ENCODE results near the gene ARID1B. TPM values are rescaled to one million over a fixed set of nuclear protein-coding genes. Genes with fewer than 3 reads are reported as not detected.

Gene ARID1B
- polyA plus RNA-seq, 1 donor from 2014 or later, result 21.9 TPM

GRCh38 chr6:156779206-156780094, 2.3 kb downstream of the ARID1B start:
- Mint-ChIP-seq H3K36me3 (no peaks in the 10 kb centered on the region), H3K4me3 (peak overlapping the region; percentile 87 to 96 (median 92)), H3K4me1 (peaks cover 31 to 41% (median 37%) of the 10 kb centered on the region in 3 donors), H3K27me3 (no peaks in the 10 kb centered on the region), H3K27ac (peak overlapping the region; percentile 87 to 94 (median 92)), H3K9me3 (peaks cover 0 to 2% (median 0%) of the 10 kb centered on the region in 3 donors)

GRCh38 chr6:156780102-156780641, 3.0 kb downstream of the ARID1B start:
- Mint-ChIP-seq H3K27me3 (no peaks in the 10 kb centered on the region), H3K4me1 (peaks cover 27 to 39% (median 33%) of the 10 kb centered on the region in 3 donors), H3K36me3 (no peaks in the 10 kb centered on the region), H3K9me3 (peaks cover 0 to 2% (median 0%) of the 10 kb centered on the region in 3 donors), H3K27ac (peak overlapping the region; percentile 87 to 94 (median 92)), H3K4me3 (peak overlapping the region; percentile 87 to 96 (median 92))

GRCh38 chr6:156780962-156781853, 4.0 kb downstream of the ARID1B start:
- Mint-ChIP-seq H3K4me3 (peak overlapping the region; percentile 87 to 96 (median 92)), H3K4me1 (peaks cover 27 to 42% (median 41%) of the 10 kb centered on the region in 3 donors), H3K27me3 (no peaks in the 10 kb centered on the region), H3K9me3 (peaks cover 0 to 2% (median 0%) of the 10 kb centered on the region in 3 donors), H3K36me3 (no peaks in the 10 kb centered on the region), H3K27ac (peak overlapping the region; percentile 87 to 94 (median 92))

GRCh38 chr6:156781861-156782631, 4.9 kb downstream of the ARID1B start:
- H3K4me3 Mint-ChIP-seq, result peak overlapping the region; percentile 87 to 96 (median 92)
- H3K27ac Mint-ChIP-seq, result peak overlapping the region; percentile 87 to 95 (median 92)
- peaks cover 0 to 2% (median 0%) of the 10 kb centered on the region in 3 donors for H3K9me3 Mint-ChIP-seq
- no peaks in the 10 kb centered on the region for H3K27me3 Mint-ChIP-seq
- no peaks in the 10 kb centered on the region for H3K36me3 Mint-ChIP-seq
- H3K4me1 Mint-ChIP-seq, result peaks cover 30 to 44% (median 40%) of the 10 kb centered on the region in 3 donors

- Mint-ChIP-seq H3K27me3 (peaks cover under 1% of the 10 kb centered on the region), H3K4me3 (peak overlapping the region; percentile 87 to 96 (median 92)), H3K36me3 (no peaks in the 10 kb centered on the region), H3K4me1 (peaks cover 33 to 48% (median 46%) of the 10 kb centered on the region in 3 donors), H3K27ac (peak overlapping the region; percentile 87 to 95 (median 92)), H3K9me3 (no peaks in the 10 kb centered on the region)
Measured at GRCh38 chr6:156782691-156783320, 5.6 kb downstream of the ARID1B start.

- Mint-ChIP-seq H3K27me3 (peaks cover 2% of the 10 kb centered on the region), H3K27ac (peak overlapping the region in 1 of 3 donors; percentile 92), H3K4me1 (peaks cover 43 to 59% (median 58%) of the 10 kb centered on the region in 3 donors), H3K9me3 (no peaks in the 10 kb centered on the region), H3K36me3 (no peaks in the 10 kb centered on the region), H3K4me3 (peak overlapping the region in 3 of 4 donors; percentile 44 to 94 (median 76))
Measured at GRCh38 chr6:156783958-156784357, 6.8 kb downstream of the ARID1B start.

GRCh38 chr6:156786652-156787051, 9.5 kb downstream of the ARID1B start:
- peaks cover 3% of the 10 kb centered on the region for H3K27me3 Mint-ChIP-seq
- no peaks in the 10 kb centered on the region for H3K36me3 Mint-ChIP-seq
- peak overlapping the region in 1 of 4 donors; percentile 68 for H3K4me3 Mint-ChIP-seq
- H3K4me1 Mint-ChIP-seq, result peaks cover 63 to 77% (median 76%) of the 10 kb centered on the region in 3 donors
- H3K9me3 Mint-ChIP-seq, result no peaks in the 10 kb centered on the region
- no peak overlapping the region for H3K27ac Mint-ChIP-seq

GRCh38 chr6:156787569-156788492, 10.7 kb downstream of the ARID1B start:
- H3K4me1 Mint-ChIP-seq, result peaks cover 63 to 79% (median 78%) of the 10 kb centered on the region in 3 donors
- peak overlapping the region in 3 of 4 donors; percentile 8 to 81 (median 55) for H3K4me3 Mint-ChIP-seq
- H3K27me3 Mint-ChIP-seq, result peaks cover 3% of the 10 kb centered on the region
- H3K9me3 Mint-ChIP-seq, result no peaks in the 10 kb centered on the region
- peak overlapping the region in 1 of 3 donors; percentile 85 for H3K27ac Mint-ChIP-seq
- H3K36me3 Mint-ChIP-seq, result no peaks in the 10 kb centered on the region

- Mint-ChIP-seq H3K27me3 (peaks cover 3% of the 10 kb centered on the region), H3K27ac (peak overlapping the region in 1 of 3 donors; percentile 31), H3K36me3 (no peaks in the 10 kb centered on the region), H3K4me1 (peaks cover 63 to 81% (median 73%) of the 10 kb centered on the region in 3 donors), H3K9me3 (no peaks in the 10 kb centered on the region), H3K4me3 (peak overlapping the region in 3 of 4 donors; percentile 1 to 50 (median 44))
Measured at GRCh38 chr6:156789081-156789943, 12.1 kb downstream of the ARID1B start.

GRCh38 chr6:156790711-156791319, 13.6 kb downstream of the ARID1B start:
- peaks cover 3% of the 10 kb centered on the region for H3K27me3 Mint-ChIP-seq
- peak overlapping the region; percentile 16 to 64 (median 24) for H3K27ac Mint-ChIP-seq
- no peaks in the 10 kb centered on the region for H3K9me3 Mint-ChIP-seq
- no peaks in the 10 kb centered on the region for H3K36me3 Mint-ChIP-seq
- peak overlapping the region in 3 of 4 donors; percentile 17 to 88 (median 71) for H3K4me3 Mint-ChIP-seq
- peaks cover 72 to 85% (median 78%) of the 10 kb centered on the region in 3 donors for H3K4me1 Mint-ChIP-seq

- H3K36me3 Mint-ChIP-seq, result no peaks in the 10 kb centered on the region
- peaks cover 72 to 85% (median 78%) of the 10 kb centered on the region in 3 donors for H3K4me1 Mint-ChIP-seq
- H3K27ac Mint-ChIP-seq, result peak overlapping the region; percentile 16 to 64 (median 24)
- no peaks in the 10 kb centered on the region for H3K9me3 Mint-ChIP-seq
- peak overlapping the region; percentile 1 to 88 (median 44) for H3K4me3 Mint-ChIP-seq
- peaks cover 3% of the 10 kb centered on the region for H3K27me3 Mint-ChIP-seq
Measured at GRCh38 chr6:156791320-156791850, 14.2 kb downstream of the ARID1B start.

Measured in IgD-negative memory B cell (primary cell).